ENCODE measurements around the gene CYSRT1. TPM values are rescaled to one million over a fixed set of nuclear protein-coding genes. Genes with fewer than 3 reads are reported as not detected.

CYSRT1 gene
- total RNA-seq, 1 donor from 2014 or later, result 2.1 TPM

DNA sequence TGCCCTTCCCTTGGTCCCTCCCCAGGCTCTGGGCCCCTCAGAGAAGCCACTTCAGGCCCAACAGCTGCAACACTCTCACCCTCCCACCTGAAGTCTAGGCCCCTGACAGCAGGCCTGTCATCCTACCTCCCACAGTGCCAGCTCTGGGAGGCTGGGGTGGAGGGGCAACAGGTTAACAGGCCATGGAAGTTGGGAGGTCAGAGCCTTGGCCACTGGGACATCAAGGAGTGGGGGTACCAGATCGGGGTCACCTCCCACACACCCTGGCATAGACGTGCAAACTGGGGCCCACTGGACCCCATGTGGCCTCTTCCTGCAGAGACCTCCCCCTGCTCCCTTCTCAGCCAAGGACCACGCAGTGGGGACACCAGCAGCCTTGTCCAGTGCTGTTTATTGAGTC lies 33.7 kb upstream of the CYSRT1 start:
- TF ChIP-seq CTCF (IDR thresholded peaks at IDR 0.05; ENCODE audit: partially characterized antibody, unreplicated experiment), result no peak
- H3K9me3 Mint-ChIP-seq (ENCODE audit: unreplicated experiment), result peaks cover 10% of the 10 kb centered on the region
- H3K36me3 Mint-ChIP-seq (ENCODE audit: unreplicated experiment), result no peaks in the 10 kb centered on the region
- H3K27ac Mint-ChIP-seq (ENCODE audit: unreplicated experiment), result no peak overlapping the region
- peaks cover 2% of the 10 kb centered on the region for H3K27me3 Mint-ChIP-seq (ENCODE audit: unreplicated experiment)
- H3K4me3 Mint-ChIP-seq (ENCODE audit: unreplicated experiment), result no peak overlapping the region
- DNase-seq, result no peak
- peaks cover 4% of the 10 kb centered on the region for H3K4me1 Mint-ChIP-seq (ENCODE audit: low read depth, unreplicated experiment)

GRCh38 chr9:137191691-137192447 lies 33.1 kb upstream of the CYSRT1 start:
- Mint-ChIP-seq H3K9me3 (ENCODE audit: unreplicated experiment) (peaks cover 10% of the 10 kb centered on the region), H3K27ac (ENCODE audit: unreplicated experiment) (no peak overlapping the region), H3K27me3 (ENCODE audit: unreplicated experiment) (peaks cover 2% of the 10 kb centered on the region), H3K4me3 (ENCODE audit: unreplicated experiment) (no peak overlapping the region), H3K36me3 (ENCODE audit: unreplicated experiment) (no peaks in the 10 kb centered on the region), H3K4me1 (ENCODE audit: low read depth, unreplicated experiment) (peaks cover 4% of the 10 kb centered on the region)
- no peak for DNase-seq
- TF ChIP-seq CTCF (IDR thresholded peaks at IDR 0.05; ENCODE audit: partially characterized antibody, unreplicated experiment), result no peak

GRCh38 chr9:137192448-137192780 lies 32.6 kb upstream of the CYSRT1 start:
- Mint-ChIP-seq H3K27me3 (ENCODE audit: unreplicated experiment) (peaks cover 2% of the 10 kb centered on the region), H3K27ac (ENCODE audit: unreplicated experiment) (no peak overlapping the region), H3K4me3 (ENCODE audit: unreplicated experiment) (no peak overlapping the region), H3K4me1 (ENCODE audit: low read depth, unreplicated experiment) (peaks cover 4% of the 10 kb centered on the region), H3K9me3 (ENCODE audit: unreplicated experiment) (peaks cover 8% of the 10 kb centered on the region), H3K36me3 (ENCODE audit: unreplicated experiment) (no peaks in the 10 kb centered on the region)
- DNase-seq, result no peak
- no peak for TF ChIP-seq CTCF (IDR thresholded peaks at IDR 0.05; ENCODE audit: partially characterized antibody, unreplicated experiment)

DNA sequence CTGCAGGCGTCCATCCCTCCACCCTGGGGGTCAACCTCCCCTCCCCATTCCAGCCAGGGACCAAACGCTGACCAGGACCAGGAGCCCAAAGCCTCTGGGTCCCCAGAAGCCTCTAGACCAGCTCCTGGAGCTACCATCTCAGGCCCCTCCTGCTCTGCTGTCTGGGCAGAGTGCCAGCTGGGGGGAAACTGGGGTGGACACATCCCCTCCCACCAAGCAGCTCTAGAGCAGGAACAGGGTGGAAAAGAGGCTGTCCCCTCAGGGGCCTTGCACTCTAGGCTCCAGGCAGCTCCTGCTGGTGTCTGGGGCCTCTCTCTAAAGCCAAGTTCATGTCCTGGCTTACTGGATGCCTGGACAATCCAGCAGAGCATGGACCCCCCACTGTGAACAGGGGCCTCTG lies 32.1 kb upstream of the CYSRT1 start:
- Mint-ChIP-seq H3K9me3 (ENCODE audit: unreplicated experiment) (peaks cover 3% of the 10 kb centered on the region), H3K36me3 (ENCODE audit: unreplicated experiment) (no peaks in the 10 kb centered on the region), H3K27me3 (ENCODE audit: unreplicated experiment) (peaks cover 2% of the 10 kb centered on the region), H3K4me1 (ENCODE audit: low read depth, unreplicated experiment) (peaks cover 2% of the 10 kb centered on the region), H3K27ac (ENCODE audit: unreplicated experiment) (no peak overlapping the region), H3K4me3 (ENCODE audit: unreplicated experiment) (no peak overlapping the region)
- no peak for DNase-seq
- TF ChIP-seq CTCF (IDR thresholded peaks at IDR 0.05; ENCODE audit: partially characterized antibody, unreplicated experiment), result no peak

DNA sequence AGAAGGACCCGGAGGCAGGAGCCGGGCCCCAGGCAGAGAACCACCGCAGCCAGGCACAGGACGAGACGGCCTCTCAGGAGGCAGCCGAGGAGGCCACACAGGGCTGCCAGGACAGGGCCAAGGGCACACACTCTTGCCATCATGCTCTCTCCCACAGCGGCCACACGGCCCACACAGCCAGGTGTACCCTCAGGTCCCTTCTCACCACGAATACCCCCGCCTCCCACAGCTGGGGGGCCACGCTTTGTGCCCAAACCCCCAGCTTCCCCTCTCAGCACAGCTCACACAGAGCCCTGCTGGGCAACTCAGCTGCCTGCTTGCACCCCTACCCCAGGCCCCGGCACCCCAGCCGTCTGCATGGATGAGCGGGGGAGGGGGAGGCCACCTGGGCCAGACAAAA lies 31.2 kb upstream of the CYSRT1 start:
- no peak overlapping the region for H3K27ac Mint-ChIP-seq (ENCODE audit: unreplicated experiment)
- TF ChIP-seq CTCF (IDR thresholded peaks at IDR 0.05; ENCODE audit: partially characterized antibody, unreplicated experiment), result no peak
- peaks cover 2% of the 10 kb centered on the region for H3K4me1 Mint-ChIP-seq (ENCODE audit: low read depth, unreplicated experiment)
- H3K36me3 Mint-ChIP-seq (ENCODE audit: unreplicated experiment), result no peaks in the 10 kb centered on the region
- peaks cover 2% of the 10 kb centered on the region for H3K27me3 Mint-ChIP-seq (ENCODE audit: unreplicated experiment)
- DNase-seq, result no peak
- H3K4me3 Mint-ChIP-seq (ENCODE audit: unreplicated experiment), result no peak overlapping the region
- H3K9me3 Mint-ChIP-seq (ENCODE audit: unreplicated experiment), result peaks cover 2% of the 10 kb centered on the region
